Right lobe of liver (tissue), 4 donors: ENCODE results near the gene NFIA.

ENCODE experiments used
- POLR2A ChIP-seq: fragments of 450-650 bp; IDR thresholded peaks from one replicate; pipeline ENCODE4 v1.6.1; 2017; ENCODE audit warnings: antibody characterized with exemption, mild to moderate bottlenecking
- TF ChIP-seq, protein P1 (sequence below), 4 donors: fragments of 200-600 bp in 3 of 4; fragments of 450-650 bp in 1 of 4; IDR thresholded peaks; one replicate each; pipeline versions ENCODE4 v1.5.1 to v1.8.0; 2016 to 2022; ENCODE audit warnings: antibody characterized with exemption in 4 of 4, mild to moderate bottlenecking in 2 of 4
- donor health status: DM: no; HTN: no; CAD: no.
- donor health status: DM: no; HTN: no; CAD: no.
- donor health status: DM: no; HTN: yes; CAD: no.

- no peak for TF ChIP-seq POLR2A
- TF ChIP-seq, protein P1, sequence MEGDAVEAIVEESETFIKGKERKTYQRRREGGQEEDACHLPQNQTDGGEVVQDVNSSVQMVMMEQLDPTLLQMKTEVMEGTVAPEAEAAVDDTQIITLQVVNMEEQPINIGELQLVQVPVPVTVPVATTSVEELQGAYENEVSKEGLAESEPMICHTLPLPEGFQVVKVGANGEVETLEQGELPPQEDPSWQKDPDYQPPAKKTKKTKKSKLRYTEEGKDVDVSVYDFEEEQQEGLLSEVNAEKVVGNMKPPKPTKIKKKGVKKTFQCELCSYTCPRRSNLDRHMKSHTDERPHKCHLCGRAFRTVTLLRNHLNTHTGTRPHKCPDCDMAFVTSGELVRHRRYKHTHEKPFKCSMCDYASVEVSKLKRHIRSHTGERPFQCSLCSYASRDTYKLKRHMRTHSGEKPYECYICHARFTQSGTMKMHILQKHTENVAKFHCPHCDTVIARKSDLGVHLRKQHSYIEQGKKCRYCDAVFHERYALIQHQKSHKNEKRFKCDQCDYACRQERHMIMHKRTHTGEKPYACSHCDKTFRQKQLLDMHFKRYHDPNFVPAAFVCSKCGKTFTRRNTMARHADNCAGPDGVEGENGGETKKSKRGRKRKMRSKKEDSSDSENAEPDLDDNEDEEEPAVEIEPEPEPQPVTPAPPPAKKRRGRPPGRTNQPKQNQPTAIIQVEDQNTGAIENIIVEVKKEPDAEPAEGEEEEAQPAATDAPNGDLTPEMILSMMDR (IDR thresholded peaks at IDR 0.05): no peak
Observed at GRCh38 chr1:61109910-61110309, 27.5 kb downstream of the NFIA start.
